ENCODE data around the gene ADRA2C.

DNA sequence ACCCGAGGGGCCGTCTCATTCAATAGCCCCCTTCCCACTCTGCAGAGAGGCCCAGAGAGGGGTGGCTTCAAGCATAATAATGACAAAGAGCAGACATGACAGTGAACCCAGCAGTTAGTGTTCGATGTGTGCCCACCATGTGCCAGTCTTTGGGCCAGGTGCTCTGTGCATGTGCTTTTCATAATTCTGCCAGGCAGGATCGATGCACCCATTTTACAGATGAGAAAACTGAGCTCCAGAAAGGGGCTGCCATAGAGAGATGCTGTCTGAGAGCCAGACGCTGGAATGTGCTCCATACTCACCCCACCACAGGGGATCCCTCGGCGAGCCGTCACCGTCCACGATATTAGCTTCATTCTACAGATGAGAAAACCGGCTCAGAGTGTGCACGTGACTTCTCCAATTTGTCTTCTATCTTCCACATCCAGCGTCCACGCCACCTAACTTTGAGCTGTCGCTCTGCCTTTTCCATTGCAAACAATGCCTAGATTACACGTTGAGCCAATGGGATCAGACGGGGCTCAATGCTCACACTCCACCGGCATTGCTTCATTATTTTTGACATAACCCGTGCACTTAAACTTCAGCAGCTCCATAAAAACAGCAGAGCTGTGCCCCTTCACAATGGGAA lies 8.2 kb downstream of the ADRA2C start:
- TF ChIP-seq YY1 (IDR thresholded peaks at IDR 0.05; ENCODE audit: insufficient read depth, insufficient read length) (no peak), SUZ12 (IDR thresholded peaks at IDR 0.05; ENCODE audit: extremely low read depth, insufficient read depth, insufficient read length) (no peak), ZNF274 (IDR thresholded peaks at IDR 0.05; ENCODE audit: low read depth, low read length) (no peak)
